Erythroblast (primary cell): Measurements from ENCODE around the gene SLC18B1.

Experiments
- GATA1 ChIP-seq: IDR thresholded peaks from 2 replicates; pipeline ENCODE4 v1.6.1; 2011; ENCODE audit warnings: low read depth, mild to moderate bottlenecking, control low read depth, low read length, moderate library complexity
- POLR2A ChIP-seq: IDR thresholded peaks from 2 replicates; pipeline ENCODE4 v1.6.1; 2011; ENCODE audit warnings: mild to moderate bottlenecking, low read length

GRCh38 chr6:132746048-132746447 lies 52.4 kb downstream of the SLC18B1 start:
- TF ChIP-seq POLR2A (no peak), GATA1 (no peak)
